Stimulated activated CD8-positive, alpha-beta memory T cell treated with anti-CD3 and anti-CD28 coated beads, Interleukin-7, amount 100 ng/mL, for 1 hour (primary cell): ENCODE measurements around the gene TRIML1.

Experiments used
- DNase-seq, 2 donors: peaks; one replicate each; pipeline ENCODE4 v3.0.0-alpha.2; 2020; ENCODE audit warnings: low read depth in 2 of 2

The TRIML1 gene, protein sequence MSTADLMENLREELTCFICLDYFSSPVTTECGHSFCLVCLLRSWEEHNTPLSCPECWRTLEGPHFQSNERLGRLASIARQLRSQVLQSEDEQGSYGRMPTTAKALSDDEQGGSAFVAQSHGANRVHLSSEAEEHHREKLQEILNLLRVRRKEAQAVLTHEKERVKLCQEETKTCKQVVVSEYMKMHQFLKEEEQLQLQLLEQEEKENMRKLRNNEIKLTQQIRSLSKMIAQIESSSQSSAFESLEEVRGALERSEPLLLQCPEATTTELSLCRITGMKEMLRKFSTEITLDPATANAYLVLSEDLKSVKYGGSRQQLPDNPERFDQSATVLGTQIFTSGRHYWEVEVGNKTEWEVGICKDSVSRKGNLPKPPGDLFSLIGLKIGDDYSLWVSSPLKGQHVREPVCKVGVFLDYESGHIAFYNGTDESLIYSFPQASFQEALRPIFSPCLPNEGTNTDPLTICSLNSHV

DNA sequence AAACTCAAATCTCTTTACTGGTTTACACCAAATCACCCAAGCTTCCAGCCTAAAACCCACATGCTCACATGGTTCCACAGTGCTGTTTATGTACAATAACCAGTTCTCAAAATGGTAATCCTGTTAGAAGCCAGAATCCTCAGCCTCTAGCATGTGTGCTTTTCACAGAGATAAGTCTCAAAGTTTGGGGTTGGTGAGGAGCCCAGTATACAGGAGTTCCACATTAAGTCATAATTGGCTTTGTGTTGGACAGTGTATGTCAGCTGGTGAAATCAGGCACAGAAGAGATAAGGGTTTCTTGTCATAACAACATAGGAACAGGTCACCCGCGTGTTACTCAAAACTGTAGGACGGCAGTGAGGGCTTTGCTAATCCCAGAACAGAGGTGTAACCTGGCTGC, at the start of gene TRIML1:
Gene TRIML1 (plus strand): TSS at position 301 of the 400 bp plus-strand sequence. CDS start 118 bp downstream, outside the sequence.
- no peak for DNase-seq

DNA sequence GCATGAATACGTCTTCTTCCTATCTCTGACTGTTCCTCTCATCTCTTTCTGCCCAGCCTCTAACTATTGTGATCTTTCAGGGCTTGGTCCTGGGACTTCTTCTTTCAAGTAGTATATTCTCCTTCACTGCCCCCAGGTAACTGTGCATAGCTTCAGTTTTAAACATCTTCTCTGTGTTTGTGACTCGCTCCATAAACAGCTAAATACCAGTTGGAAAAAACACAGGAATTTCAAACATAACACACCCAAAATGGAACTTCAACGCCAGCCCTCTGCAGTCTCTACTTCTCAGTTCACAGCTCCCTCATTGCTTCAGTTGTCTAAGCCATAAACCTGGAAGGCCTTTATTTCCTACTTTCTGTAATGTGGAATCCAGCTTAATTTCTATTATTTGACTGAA, 46.4 kb upstream of the TRIML1 start:
- no peak for DNase-seq

GRCh38 chr4:188106454-188106853, 32.8 kb upstream of the TRIML1 start:
- DNase-seq: no peak

- DNase-seq: no peak
Measured at GRCh38 chr4:188107931-188108843, 31.1 kb upstream of the TRIML1 start.

GRCh38 chr4:188109157-188109755, 30.0 kb upstream of the TRIML1 start, which contains the start of gene TRIML2:
Gene TRIML2 (minus strand): TSS chr4:188109603. CDS start chr4:188105368, 4,235 bp downstream.
- no peak for DNase-seq

GRCh38 chr4:188110036-188110435, 29.2 kb upstream of the TRIML1 start:
- DNase-seq: no peak

DNA sequence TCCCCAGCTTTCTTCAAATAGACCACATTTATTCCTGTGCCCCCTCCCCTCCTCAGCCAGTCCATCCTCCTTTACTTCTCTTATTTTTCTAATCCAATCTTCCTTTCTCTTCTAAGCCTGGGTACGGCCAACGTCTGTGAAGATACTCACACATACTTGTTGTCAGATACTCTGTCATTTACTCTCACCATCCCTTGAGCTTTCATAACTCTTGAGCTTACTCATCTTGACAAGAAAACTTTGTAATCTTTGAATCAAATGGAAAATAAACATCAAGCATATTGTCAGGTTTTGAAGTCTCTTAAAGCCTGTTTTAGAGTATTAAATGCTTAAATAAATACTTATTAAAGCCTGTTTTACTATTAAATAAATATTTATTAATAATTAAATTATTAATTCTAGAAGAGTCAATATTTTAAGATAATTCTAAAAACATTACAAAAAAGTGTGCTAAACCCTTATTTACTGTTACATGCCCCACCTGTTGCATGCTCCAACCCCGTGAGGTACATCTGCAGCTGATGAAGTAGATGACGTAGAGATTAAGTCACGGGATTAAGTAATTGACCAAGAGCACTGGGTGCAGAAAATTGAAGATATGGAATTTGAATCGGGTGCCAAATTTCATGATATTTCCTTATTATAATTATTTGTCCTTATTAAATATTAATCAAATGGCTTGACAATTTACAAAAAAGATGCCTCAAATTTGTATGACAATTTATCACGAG, 28.3 kb upstream of the TRIML1 start:
- no peak for DNase-seq

GRCh38 chr4:188111955-188112354, 27.3 kb upstream of the TRIML1 start:
- no peak for DNase-seq

DNA sequence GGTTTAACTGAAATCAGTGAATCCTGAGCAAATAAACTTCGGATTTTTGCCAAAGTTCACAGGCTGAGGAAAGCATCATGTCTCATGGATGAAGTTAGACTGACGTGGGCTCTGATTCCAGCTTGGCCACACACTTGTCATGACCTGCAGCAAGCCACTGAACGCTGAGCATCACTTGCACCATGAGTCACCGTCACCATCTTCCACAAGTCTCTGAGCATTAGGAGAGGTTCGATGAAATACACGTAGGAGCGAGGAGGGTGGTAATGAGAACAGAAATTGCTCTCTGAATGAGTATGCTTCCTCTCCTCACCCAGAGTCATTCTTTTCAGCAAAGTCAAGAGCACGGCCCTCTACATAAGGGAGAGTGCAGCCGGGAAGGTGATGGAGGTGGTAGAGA, 26.1 kb upstream of the TRIML1 start:
- DNase-seq: no peak

DNA sequence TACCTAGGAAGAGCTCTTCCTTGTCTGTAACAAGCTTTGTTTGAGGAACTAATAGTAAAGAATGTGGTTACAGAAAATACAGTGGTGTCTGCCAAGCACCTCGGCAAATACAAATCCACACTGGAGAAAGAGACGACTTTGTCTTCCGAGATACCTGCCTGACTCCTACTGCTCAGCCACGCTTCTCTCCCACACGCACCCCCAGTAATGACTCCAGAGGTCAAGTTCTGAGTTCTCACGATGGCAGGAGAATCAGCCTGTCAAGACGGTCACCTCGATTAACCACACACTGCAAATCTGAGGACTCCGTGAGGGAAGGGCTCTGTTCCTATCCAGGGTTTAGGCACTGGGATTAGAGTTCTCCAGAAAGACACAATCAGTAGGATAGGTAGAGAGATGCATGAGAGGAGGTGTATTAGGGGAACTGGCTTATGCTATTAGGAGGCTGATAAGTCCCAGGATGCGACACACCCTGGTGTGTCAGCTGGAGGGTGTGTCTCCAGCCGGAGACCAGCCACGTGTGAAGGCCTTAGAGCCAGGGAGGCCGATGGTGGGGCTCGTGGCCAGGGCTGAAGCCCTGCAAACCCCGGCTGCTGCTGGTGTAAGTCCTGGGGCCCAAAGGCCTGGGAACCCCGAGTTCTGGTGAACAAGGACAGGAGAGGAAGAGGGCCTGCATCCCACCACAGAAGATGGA, 21.5 kb upstream of the TRIML1 start:
- no peak for DNase-seq

- no peak for DNase-seq
Measured at GRCh38 chr4:188121530-188121929, 17.7 kb upstream of the TRIML1 start.

DNA sequence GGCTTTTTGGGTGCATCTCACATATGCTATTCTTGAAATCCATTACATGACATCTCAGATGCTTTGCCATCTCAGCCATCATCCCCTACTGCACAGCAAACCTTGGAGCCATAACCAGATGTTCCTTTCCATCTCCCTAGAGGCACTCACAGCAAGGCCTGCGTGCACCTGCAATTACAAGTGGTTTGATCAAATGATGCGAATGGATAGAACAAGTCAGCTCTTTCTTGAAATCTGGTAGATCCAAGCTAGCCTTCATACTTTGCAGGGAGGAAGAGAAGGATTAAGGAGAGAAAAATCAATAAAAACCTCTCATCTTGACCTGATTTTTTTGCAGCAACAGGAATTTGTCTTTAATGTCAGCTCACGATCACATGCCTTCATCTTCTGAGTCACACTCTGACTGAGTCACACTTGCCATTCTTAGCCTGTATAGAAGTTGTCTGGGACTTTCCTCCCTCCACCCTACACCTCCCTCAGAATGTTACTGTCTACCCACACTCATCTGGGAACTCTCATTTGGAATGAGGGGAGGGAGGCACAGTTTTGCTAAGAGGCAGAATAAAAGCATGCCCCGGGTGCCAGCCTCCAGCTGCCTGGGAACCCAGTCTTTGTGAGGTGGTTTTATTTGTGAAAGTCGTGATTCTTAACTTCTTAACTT, 11.9 kb upstream of the TRIML1 start:
- DNase-seq: no peak

GRCh38 chr4:188130355-188130754, 8.9 kb upstream of the TRIML1 start:
- DNase-seq: no peak

GRCh38 chr4:188132232-188132631, 7.0 kb upstream of the TRIML1 start:
- DNase-seq: no peak

DNA sequence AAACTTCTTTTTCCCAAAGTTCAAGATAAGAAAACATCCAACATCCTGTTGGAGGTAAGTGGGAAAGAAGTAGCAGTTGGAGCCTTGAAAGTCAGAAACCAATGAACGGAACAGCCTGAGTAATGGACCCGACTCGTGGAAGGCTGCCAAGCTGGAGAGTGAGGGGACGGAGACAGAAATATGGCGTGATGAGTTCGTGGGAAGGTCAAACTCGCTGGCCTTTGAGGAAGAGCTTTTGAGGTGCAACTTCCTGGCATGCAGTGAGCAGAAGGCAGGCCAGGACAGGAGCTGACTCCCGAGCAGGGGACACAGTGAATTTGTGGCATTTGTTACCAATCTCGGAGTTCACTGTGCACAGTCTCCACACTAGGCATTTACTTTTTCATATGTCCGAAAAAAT, 1.0 kb upstream of the TRIML1 start:
- no peak for DNase-seq

- no peak for DNase-seq
Measured at GRCh38 chr4:188139671-188140070, 430 bp downstream of the TRIML1 start.

DNA sequence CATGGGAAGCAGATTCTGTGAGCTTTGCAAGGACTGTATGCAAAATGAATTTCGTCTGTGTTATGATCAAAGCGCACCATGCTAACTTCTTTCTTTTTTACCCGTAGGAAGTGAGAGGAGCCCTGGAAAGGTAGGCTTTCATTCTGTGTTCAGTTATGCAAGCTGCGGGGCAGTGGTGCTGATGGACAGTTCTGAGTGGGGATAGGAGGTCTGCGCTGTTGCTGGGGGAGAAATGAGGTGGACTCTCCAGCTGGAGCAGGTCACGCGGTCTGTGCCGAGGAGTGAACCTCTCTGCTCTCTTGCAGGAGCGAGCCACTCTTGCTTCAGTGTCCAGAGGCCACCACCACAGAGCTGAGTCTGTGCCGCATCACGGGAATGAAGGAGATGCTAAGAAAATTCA, 4.5 kb downstream of the TRIML1 start:
- DNase-seq: no peak

DNA sequence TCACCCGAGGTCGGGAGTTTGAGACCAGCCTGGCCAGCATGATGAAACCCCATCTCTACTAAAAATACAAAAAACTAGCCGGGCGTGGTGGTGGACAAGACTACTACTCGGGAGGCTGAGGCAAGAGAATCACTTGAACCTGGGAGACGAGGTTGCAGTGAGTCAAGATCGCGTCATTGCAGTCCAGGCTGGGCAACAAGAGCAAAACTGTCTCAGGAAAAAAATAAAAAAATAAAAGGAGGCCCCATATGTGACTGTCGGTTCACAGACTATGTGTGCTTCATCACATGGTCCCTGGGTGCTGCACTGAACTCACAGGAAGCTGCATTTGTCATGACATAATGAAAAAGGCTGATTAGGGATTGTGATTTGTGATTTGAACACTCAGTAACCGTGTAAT, 6.4 kb downstream of the TRIML1 start:
- DNase-seq: no peak

GRCh38 chr4:188146618-188147017, 7.4 kb downstream of the TRIML1 start:
- no peak for DNase-seq

DNA sequence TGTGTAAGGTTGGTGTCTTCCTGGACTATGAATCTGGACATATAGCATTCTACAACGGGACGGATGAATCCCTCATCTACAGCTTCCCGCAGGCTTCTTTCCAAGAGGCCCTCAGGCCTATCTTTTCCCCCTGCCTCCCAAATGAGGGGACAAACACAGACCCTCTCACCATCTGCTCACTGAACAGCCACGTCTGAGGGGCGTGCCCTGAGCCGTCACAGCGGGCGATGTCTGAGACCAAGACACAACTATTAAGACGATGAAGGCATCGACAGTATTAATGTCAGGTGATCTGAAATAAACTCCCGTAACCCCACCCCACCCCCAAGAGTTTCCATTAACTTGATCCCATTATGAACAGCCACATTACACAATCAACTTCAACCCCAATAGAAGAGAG, 7.9 kb downstream of the TRIML1 start:
- DNase-seq: no peak
